ENCODE results near the gene SH3BGRL.

The SH3BGRL gene

DNA sequence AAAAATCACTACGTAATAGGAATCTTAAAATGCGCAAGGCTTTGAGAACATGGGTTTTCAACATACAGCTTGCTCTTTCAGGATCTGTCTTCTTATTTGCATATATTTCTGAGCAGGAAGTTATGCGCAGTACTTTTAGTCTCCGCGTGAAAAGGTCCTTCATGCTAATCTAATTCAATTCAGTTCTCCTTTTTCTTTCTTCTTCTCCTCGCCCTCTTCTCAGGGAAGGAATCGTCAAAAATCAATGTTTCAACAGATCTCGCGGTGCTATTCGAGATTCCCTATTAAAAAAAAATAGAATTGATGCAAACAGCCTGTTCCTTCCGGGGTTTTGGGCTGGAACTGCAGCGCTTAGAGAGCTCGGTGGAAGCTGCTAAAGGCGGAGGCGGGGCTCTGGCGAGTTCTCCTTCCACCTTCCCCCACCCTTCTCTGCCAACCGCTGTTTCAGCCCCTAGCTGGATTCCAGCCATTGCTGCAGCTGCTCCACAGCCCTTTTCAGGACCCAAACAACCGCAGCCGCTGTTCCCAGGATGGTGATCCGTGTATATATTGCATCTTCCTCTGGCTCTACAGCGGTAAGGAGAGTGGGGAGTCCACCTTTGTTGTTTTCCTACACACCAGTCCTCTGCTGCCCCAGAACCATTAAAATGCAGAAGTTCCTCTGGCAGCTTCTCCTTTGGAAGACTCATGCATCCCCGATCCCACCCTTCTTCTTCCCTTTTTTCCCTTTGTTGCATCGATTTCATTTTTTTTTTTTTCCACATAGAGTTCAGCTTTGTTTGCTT, at the start of gene SH3BGRL, which contains the start of gene HMGN5:
Gene SH3BGRL (plus strand): TSS at position 432 of the 785 bp plus-strand sequence. CDS start 99 bp downstream, at position 531.
Gene HMGN5 (minus strand): TSS at position 243 of the 785 bp plus-strand sequence. CDS start 80,364 bp downstream, outside the sequence.
- peak; percentile 73 for FAIRE-seq
- DNase-seq (ENCODE audit: extremely low spot score, insufficient read length, low read depth) = peak; percentile 22

DNA sequence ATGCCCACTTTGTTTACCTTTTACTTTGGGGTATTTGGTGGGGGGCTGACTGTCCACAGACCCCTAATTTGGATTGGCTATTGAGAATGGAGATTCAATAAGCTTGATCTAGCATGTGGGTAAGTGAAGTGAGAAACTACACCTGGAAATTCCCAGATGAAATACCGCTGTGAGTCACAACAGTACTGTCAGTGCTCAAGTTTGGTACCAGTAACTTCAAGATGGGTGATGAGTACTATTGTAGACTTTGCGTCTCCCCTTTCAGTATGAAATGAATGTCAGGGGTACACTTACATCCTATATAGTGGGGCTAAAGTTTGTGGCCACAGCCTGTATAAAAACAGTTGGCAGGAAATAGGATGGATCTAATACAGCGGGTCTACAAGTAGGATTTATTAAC, 33.5 kb upstream of the SH3BGRL start:
- no peak for DNase-seq (ENCODE audit: extremely low spot score, insufficient read length, low read depth)
- no peak for FAIRE-seq

DNA sequence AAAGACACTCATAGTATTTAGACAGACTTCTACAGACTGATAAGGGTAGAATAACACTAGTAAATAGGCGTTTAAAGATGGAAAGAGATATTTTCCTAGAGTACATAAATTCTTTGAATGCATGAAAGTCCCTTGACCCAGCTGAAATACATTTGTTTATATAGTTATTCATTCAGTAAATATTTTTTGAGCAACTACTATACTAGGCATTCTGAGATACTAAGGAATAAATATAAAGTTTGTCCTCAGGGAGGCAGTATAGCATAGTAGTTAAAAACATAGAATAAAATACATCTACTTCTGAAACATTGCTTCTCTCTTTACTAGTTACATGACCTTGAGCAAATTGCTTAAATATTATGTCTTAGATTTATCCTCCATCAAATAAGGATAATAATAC, 27.6 kb upstream of the SH3BGRL start:
- DNase-seq (ENCODE audit: extremely low spot score, insufficient read length, low read depth) = no peak
- FAIRE-seq = peak; percentile 53

DNA sequence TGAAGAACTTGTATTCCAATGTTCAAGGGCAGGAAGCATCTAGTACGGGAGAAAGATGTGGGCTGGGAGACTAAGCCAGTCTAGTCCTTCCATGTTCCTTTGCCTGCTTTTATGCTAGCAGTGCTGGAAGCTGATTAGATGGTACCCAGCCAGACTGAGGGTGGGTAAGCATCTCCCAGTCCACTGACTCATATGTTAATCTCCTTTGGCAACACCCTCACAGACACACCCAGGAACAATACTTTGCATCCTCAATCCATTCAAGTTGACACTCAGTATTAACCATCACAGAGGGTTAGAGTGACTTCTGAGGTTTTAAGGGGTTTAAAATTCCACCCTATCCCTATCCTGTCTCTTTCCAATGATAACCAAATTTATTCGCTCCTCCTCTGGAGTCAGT, 6.6 kb upstream of the SH3BGRL start:
- no peak for DNase-seq (ENCODE audit: extremely low spot score, insufficient read length, low read depth)
- FAIRE-seq = no peak

DNA sequence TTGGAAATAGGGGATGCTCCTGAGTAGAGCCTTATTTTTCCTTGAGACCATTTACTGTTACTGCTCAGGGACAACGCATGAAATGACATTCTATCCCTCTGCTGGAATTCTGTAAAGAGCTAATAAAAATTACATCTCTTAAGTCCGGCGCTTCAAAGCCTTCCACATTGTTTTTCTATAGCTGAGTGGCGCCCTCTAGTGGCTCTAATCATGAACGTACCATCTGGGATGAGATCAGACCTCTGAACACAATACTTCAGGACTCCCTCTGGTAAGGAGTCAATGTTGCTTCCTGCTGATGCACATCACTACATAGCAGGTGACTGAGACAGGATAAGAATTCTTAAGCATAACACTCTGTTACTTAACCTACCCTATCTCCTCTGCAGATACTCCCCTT, 6.2 kb upstream of the SH3BGRL start:
- FAIRE-seq (peak; percentile 78), DNase-seq (ENCODE audit: extremely low spot score, insufficient read length, low read depth) (no peak)

DNA sequence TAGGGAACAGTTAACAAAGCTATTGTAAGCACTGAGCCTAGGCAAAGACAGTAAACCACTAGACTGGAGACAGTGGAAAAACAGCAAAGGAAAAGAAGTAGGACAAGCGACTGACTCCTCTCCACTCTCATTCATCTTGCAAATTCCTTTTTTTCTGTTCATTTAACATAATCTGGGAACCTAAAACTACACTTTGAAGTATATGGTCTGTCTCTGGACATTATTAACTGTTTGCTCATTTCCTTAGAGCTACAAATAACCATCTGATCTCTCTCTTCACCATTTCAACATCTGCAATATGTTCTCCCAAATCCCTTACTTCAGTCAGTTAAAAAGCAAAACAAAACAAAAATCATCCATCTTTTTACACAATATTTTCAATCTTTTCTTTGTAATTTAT, 831 bp upstream of the SH3BGRL start:
- FAIRE-seq (no peak), DNase-seq (ENCODE audit: extremely low spot score, insufficient read length, low read depth) (no peak)

DNA sequence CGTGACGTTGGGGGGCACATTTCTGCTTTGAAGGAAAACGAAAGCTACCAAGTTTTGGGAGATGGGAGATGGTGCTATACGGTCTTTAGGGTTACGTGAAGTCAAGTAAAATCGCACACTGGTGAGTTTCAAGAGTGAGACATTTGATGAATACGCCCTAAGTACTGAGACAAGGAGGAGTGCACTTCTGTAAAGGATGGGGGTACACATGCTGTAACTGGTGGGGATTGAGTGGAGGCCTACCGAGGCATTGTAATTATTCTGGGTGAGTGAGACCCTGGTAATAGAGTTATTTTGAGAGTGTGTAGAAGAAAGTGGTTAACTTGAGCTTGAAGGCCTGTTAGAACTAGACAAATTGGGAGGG, 536 bp downstream of the SH3BGRL start:
- FAIRE-seq (peak; percentile 58), DNase-seq (ENCODE audit: extremely low spot score, insufficient read length, low read depth) (no peak)

DNA sequence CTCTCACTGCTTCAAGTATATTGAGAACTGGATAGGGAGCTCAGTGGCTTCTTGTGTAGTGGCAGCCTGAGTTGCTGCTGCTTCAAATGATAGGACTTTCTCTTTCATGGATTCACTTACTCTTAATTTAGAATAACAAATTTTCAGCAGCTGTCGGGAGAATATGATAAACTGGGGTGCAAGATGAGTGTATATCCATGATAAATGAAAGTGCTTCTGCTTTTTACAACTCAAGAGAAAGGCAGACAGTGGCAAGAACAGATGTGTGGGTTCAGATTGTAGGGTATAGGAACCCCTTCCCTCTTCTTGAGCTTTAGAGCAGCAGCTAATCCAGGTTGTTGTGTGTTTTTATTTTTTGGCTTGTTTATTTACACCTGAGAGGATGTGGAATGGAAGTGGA, 1.0 kb downstream of the SH3BGRL start:
- FAIRE-seq (no peak), DNase-seq (ENCODE audit: extremely low spot score, insufficient read length, low read depth) (no peak)

DNA sequence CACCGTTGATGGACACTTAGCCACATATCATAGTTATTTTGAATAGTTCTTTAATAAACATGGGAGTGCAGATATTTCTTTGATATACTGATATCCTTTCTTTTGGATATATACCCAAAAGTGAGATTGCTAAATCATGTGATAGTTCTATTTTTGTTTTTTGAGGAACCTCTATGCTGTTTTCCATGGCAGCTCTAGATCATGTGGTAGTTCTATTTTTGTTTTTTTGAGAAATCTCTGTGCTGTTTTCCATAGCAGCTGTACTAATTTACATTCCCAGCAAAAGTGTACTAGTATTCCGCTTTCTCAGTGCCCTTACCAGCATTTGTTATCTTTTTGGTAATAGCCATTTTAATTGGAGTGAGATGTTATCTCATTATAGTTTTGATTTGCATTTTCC, 3.6 kb downstream of the SH3BGRL start:
- DNase-seq (ENCODE audit: extremely low spot score, insufficient read length, low read depth) (no peak), FAIRE-seq (no peak)

DNA sequence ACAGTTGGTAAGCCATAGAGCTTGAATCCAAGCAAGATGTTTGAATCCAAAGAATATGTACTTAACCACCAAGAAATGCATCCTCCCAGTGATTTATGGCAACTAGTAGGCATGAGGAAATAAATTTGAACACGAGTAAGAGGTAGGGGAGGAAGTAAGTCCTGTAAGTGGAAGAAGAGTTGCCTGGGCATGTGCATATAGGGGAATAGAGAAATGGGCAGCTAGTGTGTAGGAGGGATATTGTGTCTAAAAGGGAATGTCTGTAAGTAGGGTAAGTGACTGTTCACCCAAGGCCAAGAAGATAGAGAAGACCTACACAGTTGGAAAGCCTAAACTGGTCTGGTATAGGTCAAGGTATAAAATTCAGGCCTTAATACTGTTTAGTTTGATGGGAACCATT, 4.6 kb downstream of the SH3BGRL start:
- FAIRE-seq = no peak
- no peak for DNase-seq (ENCODE audit: extremely low spot score, insufficient read length, low read depth)

DNA sequence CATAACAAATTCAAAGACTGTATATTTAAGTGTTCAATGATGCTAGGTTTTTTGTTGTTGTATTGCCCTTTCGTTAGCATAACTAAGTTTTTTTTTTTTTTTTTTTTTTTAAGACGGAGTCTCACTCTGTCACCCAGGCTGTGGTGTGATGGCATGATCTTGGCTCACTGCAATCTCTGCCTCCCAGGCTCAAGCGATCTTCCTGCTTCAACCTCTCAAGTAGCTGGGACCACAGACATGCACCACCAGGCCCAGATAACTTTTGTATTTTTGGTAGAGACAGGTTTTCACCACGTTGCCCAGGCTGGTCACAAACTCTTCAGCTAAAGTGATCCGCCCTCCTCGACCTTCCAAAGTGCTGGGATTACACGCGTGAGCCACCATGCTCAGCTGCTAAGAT, 7.0 kb downstream of the SH3BGRL start:
- FAIRE-seq (no peak), DNase-seq (ENCODE audit: extremely low spot score, insufficient read length, low read depth) (no peak)

DNA sequence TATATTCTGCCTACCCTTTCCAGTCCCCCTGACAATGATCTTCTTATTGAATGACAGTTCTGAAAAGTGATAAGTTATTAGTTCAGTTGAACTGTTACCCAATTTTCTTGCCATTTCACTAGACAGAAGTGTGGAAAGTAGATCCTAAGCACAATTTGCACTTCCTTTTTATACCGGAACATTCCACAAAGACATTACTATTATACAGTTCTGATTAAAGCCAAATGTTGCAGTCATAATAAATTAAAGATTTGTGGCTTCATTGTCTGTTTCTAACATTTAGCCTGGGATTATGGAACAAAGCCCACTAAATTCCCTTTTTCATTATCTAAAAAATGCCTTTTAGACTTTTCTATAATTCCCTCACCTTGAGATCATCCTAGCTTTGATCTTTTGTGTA, 13.8 kb downstream of the SH3BGRL start:
- DNase-seq (ENCODE audit: extremely low spot score, insufficient read length, low read depth) (no peak), FAIRE-seq (no peak)

DNA sequence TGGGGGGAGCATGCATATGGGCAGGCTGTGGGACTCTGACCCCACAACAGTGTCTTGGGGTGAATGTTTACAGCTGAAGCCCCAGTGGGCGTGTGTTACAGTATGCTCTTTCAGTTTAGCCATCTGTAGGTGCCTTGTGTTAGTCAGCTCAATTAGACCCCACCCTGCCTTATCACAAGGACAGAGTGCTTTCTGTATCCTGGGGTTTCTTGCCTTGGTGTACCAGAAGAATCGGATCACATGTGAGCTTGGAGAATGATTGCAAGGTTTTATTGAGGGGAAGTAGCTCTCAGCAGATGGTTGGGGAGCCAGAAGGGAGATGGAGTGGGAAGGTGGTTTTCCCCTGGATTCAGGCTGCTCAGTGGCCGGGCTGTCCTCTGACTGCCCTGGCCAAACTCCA, 27.3 kb downstream of the SH3BGRL start:
- no peak for DNase-seq (ENCODE audit: extremely low spot score, insufficient read length, low read depth)
- FAIRE-seq = no peak

DNA sequence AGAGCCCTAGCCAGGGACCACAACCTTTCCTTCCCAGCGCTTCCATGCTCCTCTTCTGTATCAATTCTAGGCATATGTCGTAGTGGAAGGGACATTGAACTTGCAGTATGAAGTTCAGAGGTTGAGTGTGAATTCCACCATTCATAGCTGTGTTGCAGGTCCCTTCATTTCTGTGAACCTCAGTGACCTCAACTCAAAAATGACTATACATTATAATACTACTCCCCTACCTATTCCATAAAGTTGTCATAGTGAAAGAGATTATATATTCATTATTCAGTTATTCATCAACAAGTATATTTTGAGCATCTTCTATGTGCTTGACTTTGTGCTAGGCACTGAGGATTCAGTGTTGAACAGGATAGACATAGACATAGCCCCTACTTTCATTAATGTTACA, 28.0 kb downstream of the SH3BGRL start:
- DNase-seq (ENCODE audit: extremely low spot score, insufficient read length, low read depth) (no peak), FAIRE-seq (no peak)

DNA sequence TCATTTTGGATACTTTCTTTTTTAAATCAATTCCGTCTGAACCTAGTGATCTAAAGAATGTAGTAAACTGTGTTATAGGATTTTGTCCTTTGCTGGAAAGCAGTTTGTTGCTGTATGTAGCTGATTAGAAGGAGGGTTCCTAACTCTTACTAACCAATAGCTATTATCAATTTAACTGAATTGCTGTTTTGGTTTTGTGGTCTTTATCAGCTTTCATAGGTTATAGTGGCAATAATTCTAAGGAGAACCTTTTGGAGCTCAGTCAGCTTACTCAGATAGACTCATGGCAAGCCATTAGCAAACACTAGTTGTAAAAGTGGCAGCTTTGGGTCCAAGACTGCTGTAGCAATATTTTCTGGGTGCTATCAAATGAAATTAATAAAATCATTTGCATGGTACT, 29.6 kb downstream of the SH3BGRL start:
- DNase-seq (ENCODE audit: extremely low spot score, insufficient read length, low read depth) (no peak), FAIRE-seq (no peak)

DNA sequence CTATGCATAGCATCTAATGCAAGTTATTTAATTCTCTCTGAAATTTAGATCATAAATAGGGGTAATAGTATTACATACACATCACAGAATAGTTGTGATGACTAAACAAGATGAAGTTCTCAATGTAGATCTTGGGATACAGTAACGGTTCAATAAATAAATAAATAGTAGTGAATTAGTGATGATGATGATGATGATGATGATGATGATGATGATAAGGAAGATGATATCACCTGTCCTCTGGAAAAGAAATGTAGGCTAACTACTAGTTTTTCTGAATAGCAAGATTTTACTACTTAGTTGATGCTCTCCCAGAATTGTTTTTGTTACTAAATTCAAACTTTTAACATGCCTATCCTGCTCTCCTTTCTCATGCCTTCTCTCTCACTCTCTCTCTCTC, 30.3 kb downstream of the SH3BGRL start:
- FAIRE-seq (no peak), DNase-seq (ENCODE audit: extremely low spot score, insufficient read length, low read depth) (no peak)

DNA sequence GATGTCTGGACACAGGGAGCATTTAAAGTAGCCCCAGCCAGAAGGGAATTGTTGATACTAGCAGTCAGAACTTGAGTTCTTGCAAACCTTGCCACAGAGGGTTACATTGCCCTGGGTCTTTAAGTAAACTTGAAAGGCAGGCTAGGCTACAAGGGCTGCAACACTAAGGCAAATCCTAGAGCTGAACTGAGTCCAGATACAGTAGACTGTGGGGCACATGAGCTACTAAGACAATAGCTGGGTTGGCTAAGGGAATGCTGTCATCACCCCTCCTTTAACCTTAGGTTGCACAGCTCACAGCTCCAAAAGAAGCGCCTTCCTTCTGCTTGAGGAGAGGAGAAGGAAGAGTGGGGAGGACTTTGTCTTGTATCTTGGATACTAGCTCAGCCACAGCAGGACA, 35.6 kb downstream of the SH3BGRL start:
- DNase-seq (ENCODE audit: extremely low spot score, insufficient read length, low read depth) (no peak), FAIRE-seq (no peak)

DNA sequence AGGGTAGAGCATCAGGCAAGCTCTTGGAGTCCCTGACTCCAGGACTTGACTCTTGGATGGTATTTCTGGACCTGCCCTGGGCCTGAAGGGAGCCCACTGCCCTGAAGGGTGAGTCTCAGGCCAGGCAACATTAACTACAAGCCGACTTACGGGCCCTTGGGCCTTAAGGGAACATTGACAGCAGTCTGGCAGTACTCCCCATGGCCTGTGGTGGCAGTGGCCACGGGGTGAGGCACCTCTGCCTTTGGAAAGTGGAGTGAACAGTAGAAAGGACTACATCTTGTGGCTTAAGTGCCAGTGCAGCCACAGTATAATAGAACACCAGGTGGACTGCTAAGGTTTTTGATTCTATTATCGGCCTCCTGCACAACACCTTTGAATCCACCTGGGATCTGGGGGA, 36.3 kb downstream of the SH3BGRL start:
- no peak for DNase-seq (ENCODE audit: extremely low spot score, insufficient read length, low read depth)
- no peak for FAIRE-seq

DNA sequence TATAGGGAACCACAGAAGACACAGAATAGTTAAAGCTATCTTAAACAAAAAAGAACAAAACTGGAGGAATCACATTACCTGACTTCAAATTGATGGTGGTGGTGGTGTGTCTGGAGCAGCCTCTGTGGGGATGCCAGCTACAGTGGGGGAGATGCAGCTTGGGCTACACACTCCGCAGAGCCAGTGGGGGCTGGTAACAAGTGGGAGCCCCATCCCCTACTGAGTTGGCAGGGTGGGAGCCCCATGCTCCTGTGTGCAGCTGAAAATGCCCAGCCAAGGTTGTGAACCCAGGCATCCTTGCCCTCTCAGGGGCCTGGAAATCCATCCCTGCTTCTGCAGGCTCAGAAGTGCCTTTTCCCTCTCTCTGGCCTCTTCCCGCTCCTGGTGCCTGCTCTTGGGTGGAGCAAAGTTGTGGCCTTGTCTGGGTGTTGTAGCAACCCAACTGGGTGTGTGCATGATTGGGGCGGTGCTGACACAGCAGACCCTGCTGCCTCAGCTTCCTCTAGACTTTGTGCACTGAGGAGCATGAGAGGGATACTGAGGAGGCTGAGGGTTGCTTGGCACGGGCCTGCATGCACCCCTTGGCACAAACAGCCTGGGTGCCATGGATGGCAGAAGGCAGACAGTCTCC, 38.9 kb downstream of the SH3BGRL start:
- FAIRE-seq = no peak
- no peak for DNase-seq (ENCODE audit: extremely low spot score, insufficient read length, low read depth)

DNA sequence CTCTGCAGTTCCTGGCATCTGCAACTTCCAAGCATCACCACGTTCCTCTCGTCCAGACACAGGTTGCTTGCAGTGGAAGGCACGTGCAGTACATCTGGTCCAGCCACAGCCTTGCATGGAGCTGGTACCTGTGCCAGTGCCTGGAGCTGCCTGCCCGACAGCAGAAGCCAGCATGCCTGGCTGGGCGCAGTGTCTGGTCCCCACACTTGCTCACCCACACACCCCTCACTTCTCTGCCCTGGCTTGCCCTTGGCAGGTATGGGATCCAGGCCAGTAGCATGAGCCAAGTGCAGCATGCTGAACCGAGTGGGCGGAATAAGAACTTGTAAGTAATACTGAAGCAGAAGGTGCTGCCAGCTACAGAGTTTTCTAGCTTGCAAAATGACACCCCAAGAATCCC, 39.9 kb downstream of the SH3BGRL start:
- DNase-seq (ENCODE audit: extremely low spot score, insufficient read length, low read depth) = no peak
- FAIRE-seq = no peak

DNA sequence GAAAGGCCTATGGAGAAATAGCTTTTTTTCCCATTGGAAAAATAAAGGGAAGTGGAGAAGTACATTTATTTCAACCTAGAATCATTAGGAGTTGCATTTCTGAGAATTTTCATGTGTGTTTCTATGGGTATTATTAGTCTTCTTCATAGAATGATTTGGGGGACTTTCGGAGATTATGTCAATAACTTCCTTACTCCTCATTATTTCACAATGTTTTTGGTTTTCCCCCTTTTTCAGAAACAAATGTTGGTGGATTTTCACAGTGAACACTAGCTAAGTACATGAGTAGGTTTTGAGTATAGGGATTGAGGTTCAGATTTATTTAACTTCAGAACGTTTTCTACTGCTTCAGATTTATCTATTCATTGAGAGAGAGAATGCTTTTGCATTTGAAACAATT, 54.0 kb downstream of the SH3BGRL start:
- DNase-seq (ENCODE audit: extremely low spot score, insufficient read length, low read depth) = no peak
- FAIRE-seq = no peak

DNA sequence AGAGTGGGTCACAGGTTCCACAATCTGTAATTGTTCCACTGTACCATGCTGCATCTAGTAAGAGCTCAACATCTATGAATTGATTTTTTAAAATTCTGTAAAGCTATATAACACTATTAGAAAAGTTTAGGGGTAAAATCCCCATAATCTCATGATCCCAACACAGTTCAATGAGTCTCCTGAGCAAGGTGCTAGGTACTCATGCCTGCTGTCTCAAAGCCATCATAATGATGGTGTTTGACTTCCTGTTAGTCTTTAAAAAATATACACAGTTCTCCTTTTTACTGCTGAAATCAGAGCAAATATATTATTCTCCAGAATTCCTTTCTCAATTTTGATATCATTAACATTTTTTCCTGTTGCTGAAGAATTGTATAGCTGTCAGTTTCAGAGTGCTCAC, 55.9 kb downstream of the SH3BGRL start:
- DNase-seq (ENCODE audit: extremely low spot score, insufficient read length, low read depth) = no peak
- no peak for FAIRE-seq
